K562 (cell line): ENCODE measurements around the gene MBD4. TPM values are rescaled to one million over a fixed set of nuclear protein-coding genes. Genes with fewer than 3 reads are reported as not detected.
A peak's percentile ranks its signal among the peaks of the same experiment; 100 is the strongest.

ENCODE experiments used
- CREB5 ChIP-seq: fragments of 250-450 bp; sonication (Bioruptor Pico); IDR thresholded peaks from 2 replicates; pipeline ENCODE4 v1.5.0; 2020; ENCODE audit warnings: mild to moderate bottlenecking
- FOXK2 ChIP-seq, 2 experiments: fragments of 450-650 bp; IDR thresholded peaks in 1 of 2; conservative IDR thresholded peaks in 1 of 2; 2 replicates each; pipeline ENCODE4 v1.6.1; 2016; ENCODE audit warnings: low read depth in 2 of 2, mild to moderate bottlenecking in 1 of 2
- MAX ChIP-seq: sonication (generic); formaldehyde crosslinking; IDR thresholded peaks from 2 replicates; pipeline ENCODE4 v1.9.0; 2022; ENCODE audit warnings: mild to moderate bottlenecking, missing genetic modification reagents
- POLR2A ChIP-seq: fragments of 450-650 bp; conservative IDR thresholded peaks from 2 replicates; pipeline ENCODE4 v1.6.1; 2016
- POU5F1 ChIP-seq: fragments of 150-350 bp; IDR thresholded peaks from 2 replicates; pipeline ENCODE4 v1.6.1; 2014; ENCODE audit warnings: borderline replicate concordance, low read length, low read depth, mild to moderate bottlenecking; ENCODE audit not compliant: partially characterized antibody
- RBM34 ChIP-seq: fragments of 200-400 bp; formaldehyde crosslinking; IDR thresholded peaks from 2 replicates; pipeline ENCODE4 v1.6.1; 2018; ENCODE audit warnings: low read length, borderline replicate concordance; ENCODE audit not compliant: insufficient read depth
- SREBF1 ChIP-seq: fragments of 150-350 bp; IDR thresholded peaks from 2 replicates; pipeline ENCODE4 v1.6.1; 2014; ENCODE audit warnings: antibody characterized with exemption, low read depth, low read length, borderline replicate concordance
- SRSF1 ChIP-seq: fragments of 200-400 bp; formaldehyde crosslinking; IDR thresholded peaks from 2 replicates; pipeline ENCODE4 v1.6.1; 2017; ENCODE audit warnings: mild to moderate bottlenecking, low read depth, low read length, moderate library complexity
- ZBTB11 ChIP-seq, 3 experiments: fragments of 200-800 bp in 1 of 3; fragments of 250-450 bp in 1 of 3; fragments of 450-650 bp in 1 of 3; sonication (Bioruptor Pico) in 1 of 3; sonication (Bioruptor generic) in 1 of 3; formaldehyde crosslinking in 1 of 3; IDR thresholded peaks; 2 replicates each; pipeline versions ENCODE4 v1.6.1 to v1.8.0; 2016 to 2022; ENCODE audit warnings: mild to moderate bottlenecking in 2 of 3, missing genetic modification characterization in 2 of 3, missing compliant biosample characterization in 1 of 3, moderate library complexity in 1 of 3
- ZBTB12 ChIP-seq: fragments of 250-450 bp; sonication (Bioruptor Pico); IDR thresholded peaks from 2 replicates; pipeline ENCODE4 v1.4.0; 2020
- ZMIZ1 ChIP-seq, 2 experiments: fragments of 150-350 bp in 1 of 2; IDR thresholded peaks; 2 replicates each; pipeline ENCODE4 v1.6.1; 2012 to 2016; ENCODE audit warnings: low read depth in 2 of 2, low read length in 2 of 2, mild to moderate bottlenecking in 1 of 2, moderate library complexity in 1 of 2
- ZNF696 ChIP-seq: fragments of 250-450 bp; sonication (Bioruptor Pico); conservative IDR thresholded peaks from 2 replicates; pipeline ENCODE4 v1.4.0; 2020; ENCODE audit warnings: mild to moderate bottlenecking, moderate library complexity
- ZNF707 ChIP-seq: fragments of 250-450 bp; sonication (Bioruptor Pico); conservative IDR thresholded peaks from 2 replicates; pipeline ENCODE4 v1.8.0; 2022; ENCODE audit warnings: inconsistent platforms, mild to moderate bottlenecking, moderate library complexity
- polyA plus RNA-seq, 8 experiments: library from polyadenylated mRNA; depleted of rRNA in 4 of 8; stranded (reverse) in 5 of 8; unstranded in 3 of 8; fragments of >200 nt; fragmentation: Nextera tagmentation in 2 of 8; fragmentation: Illumina TruSeq in 1 of 8; extraction: Ambion mirVana in 2 of 8; extraction: Trizol in 1 of 8; gene quantifications; 2 replicates each; pipeline versions ENCODE4 v1.2.1 to v1.2.3, GENCODE V29; 2011 to 2014; ENCODE audit warnings: inconsistent platforms in 1 of 8, missing spikeins in 1 of 8
- total RNA-seq, 7 experiments: library from RNA; depleted of rRNA in 6 of 7; stranded (reverse); fragments of >200 nt in 6 of 7; fragmentation: Illumina TruSeq in 2 of 7; extraction: Trizol in 2 of 7; gene quantifications; 2 replicates each; pipeline versions ENCODE4 v1.2.1 to v1.2.3, GENCODE V29; 2011 to 2021; ENCODE audit warnings: low replicate concordance in 1 of 7
- TF ChIP-seq, protein P1 (sequence below): IDR thresholded peaks from 2 replicates; pipeline ENCODE4 v1.6.1; 2016; ENCODE audit warnings: missing genetic modification characterization, missing compliant biosample characterization

Gene MBD4
- total and polyA plus RNA-seq, 9 of the 15 experiments (the other 6 are each of a cell fraction or from before 2014, with no cell fraction given) = 13.3 to 63.9 (median 39.0) TPM

DNA sequence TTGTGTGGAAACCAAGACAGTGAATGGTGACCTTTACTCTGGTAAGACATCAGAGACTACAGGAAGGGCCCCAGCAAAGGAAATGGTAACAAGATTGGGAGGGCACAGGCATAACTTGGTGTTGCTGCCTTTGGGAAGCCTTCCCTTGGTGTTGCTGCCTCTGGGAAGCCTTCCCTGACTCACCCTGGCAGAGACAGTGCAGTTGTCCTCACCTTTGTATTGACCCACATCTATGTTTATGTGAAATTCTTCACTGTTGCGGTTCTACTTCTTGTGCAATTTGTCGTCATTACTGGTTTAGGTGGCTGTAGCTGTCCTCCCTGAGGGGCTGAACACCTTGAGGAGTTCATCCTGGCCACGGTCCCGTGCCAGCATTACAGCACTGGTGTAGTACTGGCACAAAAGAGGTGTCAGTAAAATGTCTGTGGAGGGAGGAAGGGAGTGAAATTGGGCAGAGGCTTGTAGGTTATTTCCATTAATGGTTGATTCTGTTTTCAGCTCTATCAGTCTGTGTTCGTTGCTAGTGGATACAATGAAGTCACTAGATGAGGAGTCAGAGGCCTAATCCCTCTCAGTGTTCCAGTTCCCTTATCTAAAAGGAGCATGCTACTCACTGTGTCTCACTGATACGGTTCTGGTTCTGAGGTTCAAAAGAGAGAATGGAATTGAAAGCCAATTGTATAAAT lies 21.9 kb upstream of the MBD4 start (continued):
- TF ChIP-seq ZMIZ1 (IDR thresholded peaks at IDR 0.05; ENCODE audit: low read depth in 2 of 2, low read length in 2 of 2) (peak in 1 of 2 experiments; percentile 92; a peak in 2 of 4 replicates), SREBF1 (no peak), POLR2A (no peak), POU5F1 (no peak), RBM34 (no peak), ZNF696 (CRISPR knock-in tag) (no peak), CREB5 (CRISPR knock-in tag) (no peak), MAX (CRISPR knock-in tag) (no peak), SRSF1 (no peak), ZBTB12 (CRISPR knock-in tag) (no peak), FOXK2 (conservative IDR thresholded peaks at IDR 0.05 in 1 of 2, IDR thresholded peaks at IDR 0.05 in 1 of 2; ENCODE audit: low read depth in 2 of 2) (peak in 1 of 2 experiments; percentile 49; a peak in 2 of 4 replicates), ZNF707 (CRISPR knock-in tag) (no peak), ZBTB11 (CRISPR knock-in tag; IDR thresholded peaks at IDR 0.05) (peak in 1 of 3 experiments; percentile 53; a peak in 1 of 6 replicates)
- TF ChIP-seq, protein P1, sequence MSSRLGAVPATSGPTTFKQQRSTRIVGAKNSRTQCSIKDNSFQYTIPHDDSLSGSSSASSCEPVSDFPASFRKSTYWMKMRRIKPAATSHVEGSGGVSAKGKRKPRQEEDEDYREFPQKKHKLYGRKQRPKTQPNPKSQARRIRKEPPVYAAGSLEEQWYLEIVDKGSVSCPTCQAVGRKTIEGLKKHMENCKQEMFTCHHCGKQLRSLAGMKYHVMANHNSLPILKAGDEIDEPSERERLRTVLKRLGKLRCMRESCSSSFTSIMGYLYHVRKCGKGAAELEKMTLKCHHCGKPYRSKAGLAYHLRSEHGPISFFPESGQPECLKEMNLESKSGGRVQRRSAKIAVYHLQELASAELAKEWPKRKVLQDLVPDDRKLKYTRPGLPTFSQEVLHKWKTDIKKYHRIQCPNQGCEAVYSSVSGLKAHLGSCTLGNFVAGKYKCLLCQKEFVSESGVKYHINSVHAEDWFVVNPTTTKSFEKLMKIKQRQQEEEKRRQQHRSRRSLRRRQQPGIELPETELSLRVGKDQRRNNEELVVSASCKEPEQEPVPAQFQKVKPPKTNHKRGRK = no peak
